Stomach (tissue), 4 donors: ENCODE data around the gene SLC28A3.

Source experiments
- CTCF ChIP-seq, 7 experiments: fragments of 450-650 bp in 4 of 7; fragments of 200-600 bp in 3 of 7; sonication (generic) in 3 of 7; IDR thresholded peaks; one replicate each; pipeline ENCODE4 v1.5.1; 2016 to 2019; ENCODE audit warnings: antibody characterized with exemption in 7 of 7, control low read depth in 2 of 7, mild to moderate bottlenecking in 1 of 7
- EP300 ChIP-seq: sonication (generic); formaldehyde crosslinking; IDR thresholded peaks from one replicate; pipeline ENCODE4 v1.6.1; 2017; ENCODE audit warnings: antibody characterized with exemption
- POLR2A ChIP-seq, 4 donors: fragments of 450-650 bp; IDR thresholded peaks; one replicate each; pipeline ENCODE4 v1.6.1; 2016; ENCODE audit warnings: antibody characterized with exemption in 4 of 4, control low read depth in 2 of 4, mild to moderate bottlenecking in 1 of 4, moderate library complexity in 1 of 4

- TF ChIP-seq CTCF (IDR thresholded peaks at IDR 0.05), result no peak
- no peak for TF ChIP-seq POLR2A (IDR thresholded peaks at IDR 0.05)
- no peak for TF ChIP-seq EP300
Observed at GRCh38 chr9:84254972-84255371, 85.6 kb downstream of the SLC28A3 start.
